NCI-H2029 treated with DMSO at 0.1 percent for 48 hours (cell line): ENCODE data around the gene FTCD.
"Not testable (repeated sequence)": the region's sequence is repeated elsewhere in the genome, so short reads cannot be mapped to it uniquely, and the experiment has no call there.

Source experiments
- DNase-seq: peaks from one replicate; lab custom pipeline; 2025; lab: John Stamatoyannopoulos, UW

Gene FTCD

GRCh38 chr21:46171996-46172862, 16.9 kb upstream of the FTCD start:
- no peak for DNase-seq

- no peak for DNase-seq
Observed at GRCh38 chr21:46171585-46171984, 16.2 kb upstream of the FTCD start.

- DNase-seq, result not testable (repeated sequence)
Observed at GRCh38 chr21:46170436-46171193, 15.2 kb upstream of the FTCD start.

GRCh38 chr21:46168659-46169386, 13.4 kb upstream of the FTCD start:
- DNase-seq, result no peak

- no peak for DNase-seq
Observed at GRCh38 chr21:46168238-46168637, 12.9 kb upstream of the FTCD start.

- no peak for DNase-seq
Observed at GRCh38 chr21:46165098-46165497, 9.7 kb upstream of the FTCD start.

GRCh38 chr21:46163380-46163779, 8.0 kb upstream of the FTCD start:
- DNase-seq, result no peak

GRCh38 chr21:46161633-46162592, 6.5 kb upstream of the FTCD start:
- DNase-seq, result no peak

GRCh38 chr21:46160907-46161632, 5.7 kb upstream of the FTCD start:
- DNase-seq, result no peak

GRCh38 chr21:46160657-46160906, 5.2 kb upstream of the FTCD start:
- no peak for DNase-seq

GRCh38 chr21:46159841-46160656, 4.7 kb upstream of the FTCD start:
- DNase-seq, result no peak

GRCh38 chr21:46159390-46159789, 4.0 kb upstream of the FTCD start:
- DNase-seq, result no peak

- DNase-seq, result no peak
Observed at GRCh38 chr21:46158666-46159300, 3.4 kb upstream of the FTCD start.

GRCh38 chr21:46157987-46158451, 2.6 kb upstream of the FTCD start:
- DNase-seq, result no peak

GRCh38 chr21:46157396-46157986, 2.1 kb upstream of the FTCD start:
- DNase-seq, result no peak

GRCh38 chr21:46156678-46157077, 1.3 kb upstream of the FTCD start:
- no peak for DNase-seq

- DNase-seq, result no peak
Observed at GRCh38 chr21:46156378-46156645, 933 bp upstream of the FTCD start.

- no peak for DNase-seq
Observed at GRCh38 chr21:46154955-46155513, 345 bp downstream of the FTCD start.
